HepG2 (cell line): ENCODE results near the gene AMZ1. TPM values are rescaled to one million over a fixed set of nuclear protein-coding genes. Genes with fewer than 3 reads are reported as not detected.

Source experiments
- BORCS8-MEF2B ChIP-seq: sonication (generic); formaldehyde crosslinking; IDR thresholded peaks from 2 replicates; pipeline ENCODE4 v1.8.0; 2022; ENCODE audit warnings: mild to moderate bottlenecking, missing genetic modification reagents
- CCDC6 ChIP-seq: sonication (generic); formaldehyde crosslinking; IDR thresholded peaks from 2 replicates; pipeline ENCODE4 v1.8.1; 2022; ENCODE audit warnings: mild to moderate bottlenecking, missing genetic modification reagents, moderate library complexity
- DNMT3B ChIP-seq: conservative IDR thresholded peaks from 2 replicates; pipeline ENCODE4 v1.6.1; 2016; ENCODE audit warnings: missing biosample characterization, control low read depth
- ELF3 ChIP-seq: IDR thresholded peaks from 2 replicates; pipeline ENCODE4 v1.6.1; 2016; ENCODE audit warnings: missing genetic modification reagents, missing compliant biosample characterization
- FLYWCH1 ChIP-seq: sonication (generic); formaldehyde crosslinking; IDR thresholded peaks from 2 replicates; pipeline ENCODE4 v1.8.1; 2023; ENCODE audit warnings: mild to moderate bottlenecking, missing genetic modification reagents
- GZF1 ChIP-seq: sonication (generic); formaldehyde crosslinking; IDR thresholded peaks from 2 replicates; pipeline ENCODE4 v1.5.1; 2020; ENCODE audit warnings: mild to moderate bottlenecking, missing genetic modification reagents
- XRCC5 ChIP-seq: fragments of 200-400 bp; formaldehyde crosslinking; optimal IDR thresholded peaks from 2 replicates; pipeline ENCODE3; 2017; ENCODE audit warnings: mild to moderate bottlenecking, low read length
- ZNF121 ChIP-seq: sonication (generic); formaldehyde crosslinking; IDR thresholded peaks from 2 replicates; pipeline ENCODE4 v1.5.0; 2020; ENCODE audit warnings: mild to moderate bottlenecking, missing genetic modification reagents
- ZNF224 ChIP-seq: sonication (generic); formaldehyde crosslinking; IDR thresholded peaks from 2 replicates; pipeline ENCODE4 v1.5.0; 2020; ENCODE audit warnings: mild to moderate bottlenecking, missing genetic modification reagents
- ZNF317 ChIP-seq: sonication (generic); formaldehyde crosslinking; IDR thresholded peaks from 2 replicates; pipeline ENCODE4 v1.5.0; 2020; ENCODE audit warnings: mild to moderate bottlenecking, missing genetic modification reagents
- ZNF564 ChIP-seq: sonication (generic); formaldehyde crosslinking; IDR thresholded peaks from 2 replicates; pipeline ENCODE4 v1.8.1; 2023; ENCODE audit warnings: mild to moderate bottlenecking, missing genetic modification reagents
- polyA plus RNA-seq, 8 experiments: library from polyadenylated mRNA; depleted of rRNA in 3 of 8; stranded (reverse) in 7 of 8; unstranded in 1 of 8; fragments of >200 nt; fragmentation: Illumina TruSeq in 4 of 8; extraction: Trizol in 4 of 8; gene quantifications; 2 replicates each; pipeline versions ENCODE4 v1.2.1 to v1.2.3, GENCODE V29; 2011 to 2016; ENCODE audit warnings: low read depth in 4 of 8, missing spikeins in 1 of 8, mixed read lengths in 1 of 8; ENCODE audit not compliant: insufficient read depth in 1 of 8
- total RNA-seq, 5 experiments: library from RNA; depleted of rRNA; stranded (reverse); fragments of >200 nt; fragmentation: Illumina TruSeq; extraction: Trizol; gene quantifications; 2 replicates each; pipeline ENCODE4 v1.2.3, GENCODE V29; 2016; ENCODE audit warnings: low read depth in 1 of 5
- TF ChIP-seq, protein P1 (sequence below): sonication (generic); formaldehyde crosslinking; conservative IDR thresholded peaks from 2 replicates; pipeline ENCODE4 v1.4.0; 2020; ENCODE audit warnings: mild to moderate bottlenecking, missing genetic modification reagents, moderate library complexity
- TF ChIP-seq, protein P2 (sequence below): sonication (generic); formaldehyde crosslinking; conservative IDR thresholded peaks from 2 replicates; pipeline ENCODE4 v1.4.0; 2020; ENCODE audit warnings: missing genetic modification reagents
- TF ChIP-seq, protein P3 (sequence below): IDR thresholded peaks from 2 replicates; pipeline ENCODE4 v1.6.1; 2016; ENCODE audit warnings: low read depth, missing genetic modification reagents, missing compliant biosample characterization

AMZ1 gene
- total and polyA plus RNA-seq, 2 of the 13 experiments (the other 11 are each of a cell fraction or from before 2014, with no cell fraction given), result 0.03 TPM; not detected in 1

DNA sequence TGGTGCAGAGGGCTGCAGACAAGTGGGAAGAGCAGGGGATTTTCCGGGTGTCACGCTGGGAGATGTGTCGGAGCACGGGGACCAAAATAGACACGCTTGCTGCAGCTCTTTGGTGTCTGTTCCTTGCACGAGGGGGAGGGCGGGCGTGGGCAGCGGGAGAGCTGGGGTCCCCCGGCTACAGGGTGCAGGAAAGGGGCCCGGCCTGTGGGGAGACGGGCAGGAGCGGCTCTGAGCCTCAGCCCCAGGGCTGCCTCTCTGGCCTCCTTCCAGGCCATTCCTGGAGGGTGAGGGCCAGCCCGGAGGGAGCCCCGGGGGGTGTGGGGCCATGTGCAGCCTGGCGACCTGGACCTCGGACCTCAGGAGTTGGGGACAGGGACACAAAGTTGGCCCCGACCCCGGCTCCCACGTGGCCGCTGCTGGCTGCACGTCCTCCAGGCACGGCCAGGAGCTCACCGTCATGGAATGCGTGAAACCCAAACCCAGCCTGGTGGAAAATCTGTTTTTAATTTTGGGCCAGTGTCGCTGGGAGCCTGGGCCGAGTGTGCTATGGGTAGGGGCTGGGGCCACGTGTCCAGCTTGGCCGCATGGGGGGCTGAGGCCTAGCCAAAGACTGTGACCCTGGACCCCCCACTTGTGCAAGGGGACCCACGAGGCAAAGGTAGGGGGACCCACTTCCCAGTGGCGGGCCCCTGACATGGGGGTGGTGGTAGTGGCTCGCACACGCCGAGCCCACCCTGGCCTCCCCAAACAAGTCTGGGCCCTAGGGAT lies 49.6 kb upstream of the AMZ1 start (continued):
- TF ChIP-seq DNMT3B (CRISPR knock-in tag), result no peak
- no peak for TF ChIP-seq CCDC6 (CRISPR knock-in tag)
- no peak for TF ChIP-seq FLYWCH1 (CRISPR knock-in tag)
- TF ChIP-seq ZNF564 (CRISPR knock-in tag), result peak; percentile 96
- no peak for TF ChIP-seq ZNF224 (CRISPR knock-in tag)
- TF ChIP-seq, protein P1, sequence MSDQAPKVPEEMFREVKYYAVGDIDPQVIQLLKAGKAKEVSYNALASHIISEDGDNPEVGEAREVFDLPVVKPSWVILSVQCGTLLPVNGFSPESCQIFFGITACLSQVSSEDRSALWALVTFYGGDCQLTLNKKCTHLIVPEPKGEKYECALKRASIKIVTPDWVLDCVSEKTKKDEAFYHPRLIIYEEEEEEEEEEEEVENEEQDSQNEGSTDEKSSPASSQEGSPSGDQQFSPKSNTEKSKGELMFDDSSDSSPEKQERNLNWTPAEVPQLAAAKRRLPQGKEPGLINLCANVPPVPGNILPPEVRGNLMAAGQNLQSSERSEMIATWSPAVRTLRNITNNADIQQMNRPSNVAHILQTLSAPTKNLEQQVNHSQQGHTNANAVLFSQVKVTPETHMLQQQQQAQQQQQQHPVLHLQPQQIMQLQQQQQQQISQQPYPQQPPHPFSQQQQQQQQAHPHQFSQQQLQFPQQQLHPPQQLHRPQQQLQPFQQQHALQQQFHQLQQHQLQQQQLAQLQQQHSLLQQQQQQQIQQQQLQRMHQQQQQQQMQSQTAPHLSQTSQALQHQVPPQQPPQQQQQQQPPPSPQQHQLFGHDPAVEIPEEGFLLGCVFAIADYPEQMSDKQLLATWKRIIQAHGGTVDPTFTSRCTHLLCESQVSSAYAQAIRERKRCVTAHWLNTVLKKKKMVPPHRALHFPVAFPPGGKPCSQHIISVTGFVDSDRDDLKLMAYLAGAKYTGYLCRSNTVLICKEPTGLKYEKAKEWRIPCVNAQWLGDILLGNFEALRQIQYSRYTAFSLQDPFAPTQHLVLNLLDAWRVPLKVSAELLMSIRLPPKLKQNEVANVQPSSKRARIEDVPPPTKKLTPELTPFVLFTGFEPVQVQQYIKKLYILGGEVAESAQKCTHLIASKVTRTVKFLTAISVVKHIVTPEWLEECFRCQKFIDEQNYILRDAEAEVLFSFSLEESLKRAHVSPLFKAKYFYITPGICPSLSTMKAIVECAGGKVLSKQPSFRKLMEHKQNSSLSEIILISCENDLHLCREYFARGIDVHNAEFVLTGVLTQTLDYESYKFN (CRISPR knock-in tag), result peak; percentile 92
- peak; percentile 68; the same call in 1 of the 2 replicates for TF ChIP-seq ZNF121
- peak; percentile 77; the same call in 1 of the 2 replicates for TF ChIP-seq GZF1 (CRISPR knock-in tag)
- peak; percentile 75 for TF ChIP-seq ELF3 (CRISPR knock-in tag)
- TF ChIP-seq ZNF317 (CRISPR knock-in tag), result peak; percentile 81
- TF ChIP-seq, protein P2, sequence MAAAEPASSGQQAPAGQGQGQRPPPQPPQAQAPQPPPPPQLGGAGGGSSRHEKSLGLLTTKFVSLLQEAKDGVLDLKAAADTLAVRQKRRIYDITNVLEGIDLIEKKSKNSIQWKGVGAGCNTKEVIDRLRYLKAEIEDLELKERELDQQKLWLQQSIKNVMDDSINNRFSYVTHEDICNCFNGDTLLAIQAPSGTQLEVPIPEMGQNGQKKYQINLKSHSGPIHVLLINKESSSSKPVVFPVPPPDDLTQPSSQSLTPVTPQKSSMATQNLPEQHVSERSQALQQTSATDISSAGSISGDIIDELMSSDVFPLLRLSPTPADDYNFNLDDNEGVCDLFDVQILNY (CRISPR knock-in tag), result no peak
- TF ChIP-seq XRCC5, result no peak
- TF ChIP-seq, protein P3, sequence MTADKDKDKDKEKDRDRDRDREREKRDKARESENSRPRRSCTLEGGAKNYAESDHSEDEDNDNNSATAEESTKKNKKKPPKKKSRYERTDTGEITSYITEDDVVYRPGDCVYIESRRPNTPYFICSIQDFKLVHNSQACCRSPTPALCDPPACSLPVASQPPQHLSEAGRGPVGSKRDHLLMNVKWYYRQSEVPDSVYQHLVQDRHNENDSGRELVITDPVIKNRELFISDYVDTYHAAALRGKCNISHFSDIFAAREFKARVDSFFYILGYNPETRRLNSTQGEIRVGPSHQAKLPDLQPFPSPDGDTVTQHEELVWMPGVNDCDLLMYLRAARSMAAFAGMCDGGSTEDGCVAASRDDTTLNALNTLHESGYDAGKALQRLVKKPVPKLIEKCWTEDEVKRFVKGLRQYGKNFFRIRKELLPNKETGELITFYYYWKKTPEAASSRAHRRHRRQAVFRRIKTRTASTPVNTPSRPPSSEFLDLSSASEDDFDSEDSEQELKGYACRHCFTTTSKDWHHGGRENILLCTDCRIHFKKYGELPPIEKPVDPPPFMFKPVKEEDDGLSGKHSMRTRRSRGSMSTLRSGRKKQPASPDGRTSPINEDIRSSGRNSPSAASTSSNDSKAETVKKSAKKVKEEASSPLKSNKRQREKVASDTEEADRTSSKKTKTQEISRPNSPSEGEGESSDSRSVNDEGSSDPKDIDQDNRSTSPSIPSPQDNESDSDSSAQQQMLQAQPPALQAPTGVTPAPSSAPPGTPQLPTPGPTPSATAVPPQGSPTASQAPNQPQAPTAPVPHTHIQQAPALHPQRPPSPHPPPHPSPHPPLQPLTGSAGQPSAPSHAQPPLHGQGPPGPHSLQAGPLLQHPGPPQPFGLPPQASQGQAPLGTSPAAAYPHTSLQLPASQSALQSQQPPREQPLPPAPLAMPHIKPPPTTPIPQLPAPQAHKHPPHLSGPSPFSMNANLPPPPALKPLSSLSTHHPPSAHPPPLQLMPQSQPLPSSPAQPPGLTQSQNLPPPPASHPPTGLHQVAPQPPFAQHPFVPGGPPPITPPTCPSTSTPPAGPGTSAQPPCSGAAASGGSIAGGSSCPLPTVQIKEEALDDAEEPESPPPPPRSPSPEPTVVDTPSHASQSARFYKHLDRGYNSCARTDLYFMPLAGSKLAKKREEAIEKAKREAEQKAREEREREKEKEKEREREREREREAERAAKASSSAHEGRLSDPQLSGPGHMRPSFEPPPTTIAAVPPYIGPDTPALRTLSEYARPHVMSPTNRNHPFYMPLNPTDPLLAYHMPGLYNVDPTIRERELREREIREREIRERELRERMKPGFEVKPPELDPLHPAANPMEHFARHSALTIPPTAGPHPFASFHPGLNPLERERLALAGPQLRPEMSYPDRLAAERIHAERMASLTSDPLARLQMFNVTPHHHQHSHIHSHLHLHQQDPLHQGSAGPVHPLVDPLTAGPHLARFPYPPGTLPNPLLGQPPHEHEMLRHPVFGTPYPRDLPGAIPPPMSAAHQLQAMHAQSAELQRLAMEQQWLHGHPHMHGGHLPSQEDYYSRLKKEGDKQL, result no peak
- peak; percentile 78; the same call in 1 of the 2 replicates for TF ChIP-seq BORCS8-MEF2B
